HL-60 (cell line): ENCODE data around the gene RARA.

Experiments used
- DNase-seq, 2 experiments: peaks; one replicate each; pipeline ENCODE4 v3.0.0-alpha.2; 2010 to 2020; ENCODE audit warnings: low read depth in 1 of 2, low spot score in 1 of 2
- H3K27ac ChIP-seq: fragments of 250-450 bp; sonication (Bioruptor Pico); replicated peaks from 2 replicates; pipeline ENCODE4 v1.5.1; 2020; ENCODE audit warnings: mild to moderate bottlenecking, moderate library complexity
- H3K27me3 ChIP-seq: fragments of 250-450 bp; sonication (Bioruptor Pico); 2 replicates; pipeline ENCODE4 v1.5.1; 2021; ENCODE audit warnings: mild to moderate bottlenecking, moderate library complexity; ENCODE audit not compliant: insufficient read depth, poor library complexity, severe bottlenecking
- H3K4me3 ChIP-seq: replicated peaks from 2 replicates; pipeline ENCODE4 v1.5.1; 2011; ENCODE audit warnings: mild to moderate bottlenecking, control low read depth, low read length; ENCODE audit not compliant: insufficient read depth
- CTCF ChIP-seq: IDR thresholded peaks from one replicate; pipeline ENCODE4 v1.5.1; 2011; ENCODE audit warnings: low read length, control low read depth, inconsistent platforms; ENCODE audit not compliant: insufficient read depth
- GABPA ChIP-seq: IDR thresholded peaks from 2 replicates; pipeline ENCODE4 v1.6.1; 2012; ENCODE audit warnings: low read depth
- POLR2AphosphoS5 ChIP-seq: IDR thresholded peaks from 2 replicates; pipeline ENCODE4 v1.6.1; 2012; ENCODE audit warnings: low read depth
- REST ChIP-seq: IDR thresholded peaks from 2 replicates; pipeline ENCODE4 v1.6.1; 2012; ENCODE audit warnings: low read depth; ENCODE audit not compliant: insufficient replicate concordance
- SPI1 ChIP-seq: IDR thresholded peaks from 2 replicates; pipeline ENCODE4 v1.6.1; 2012; ENCODE audit warnings: low read depth, mild to moderate bottlenecking, borderline replicate concordance

The RARA gene

GRCh38 chr17:40286473-40286872, 22.5 kb upstream of the RARA start:
- TF ChIP-seq POLR2AphosphoS5 (no peak), CTCF (no peak), REST (no peak)
- no peak overlapping the region for H3K4me3 ChIP-seq
- H3K27ac ChIP-seq = no peak overlapping the region
- no peaks in the 10 kb centered on the region for H3K27me3 ChIP-seq
- DNase-seq = no peak

GRCh38 chr17:40287159-40287493, 21.9 kb upstream of the RARA start:
- DNase-seq = no peak
- TF ChIP-seq POLR2AphosphoS5 = no peak
- no peak for TF ChIP-seq SPI1
- no peak for TF ChIP-seq REST
- TF ChIP-seq GABPA = no peak
- TF ChIP-seq CTCF = no peak
- H3K27ac ChIP-seq = no peak overlapping the region
- no peaks in the 10 kb centered on the region for H3K27me3 ChIP-seq
- no peak overlapping the region for H3K4me3 ChIP-seq

GRCh38 chr17:40287494-40288369, 21.2 kb upstream of the RARA start, which contains the start of gene CDC6:
Gene CDC6, plus strand, starts transcription at chr17:40287879. Its CDS starts 1,542 bp downstream, at chr17:40289421.
- Histone ChIP-seq H3K4me3 (peak within 1 kb of the TSS; percentile 88), H3K27ac (peak within 1 kb of the TSS; percentile 91), H3K27me3 (no peaks in the 10 kb centered on the region)
- peak; percentile 97 for TF ChIP-seq POLR2AphosphoS5
- TF ChIP-seq CTCF = no peak
- TF ChIP-seq SPI1 = no peak; the same call in 1 of the 2 replicates
- TF ChIP-seq GABPA = no peak; the same call in 1 of the 2 replicates
- peak; percentile 71 for TF ChIP-seq REST
- peak; percentile 96 to 100 for DNase-seq
